ENCODE measurements around the gene CAND2. TPM values are rescaled to one million over a fixed set of nuclear protein-coding genes. Genes with fewer than 3 reads are reported as not detected.
A peak's percentile ranks its signal among the peaks of the same experiment; 100 is the strongest.
"Not testable (repeated sequence)": the region's sequence is repeated elsewhere in the genome, so short reads cannot be mapped to it uniquely, and the experiment has no call there.

The CAND2 gene
- total and polyA plus RNA-seq, 2 donors = 0.42 to 1.4 TPM

- no peak for DNase-seq (ENCODE audit: low read depth in 6 of 9, low spot score in 9 of 9)
- H3K9me3 ChIP-seq (ENCODE audit: control insufficient read depth in 2 of 2, insufficient read depth in 1 of 2, low read length in 1 of 2) = no peaks in the 10 kb centered on the region
- no peak overlapping the region for H3K27ac ChIP-seq (ENCODE audit: low read depth in 1 of 2, low read length in 1 of 2)
- peaks cover 43 to 57% of the 10 kb centered on the region in 2 donors for H3K36me3 ChIP-seq (ENCODE audit: control insufficient read depth in 2 of 2, insufficient read depth in 2 of 2, low read length in 1 of 2)
- 92% methylated on average over 11 of the region's 11 CpGs for WGBS
- no peaks in the 10 kb centered on the region for H3K27me3 ChIP-seq (ENCODE audit: control insufficient read depth in 2 of 2, insufficient read depth in 1 of 2, low read length in 1 of 2)
- peaks cover 4 to 25% of the 10 kb centered on the region in 2 donors for H3K4me1 ChIP-seq (ENCODE audit: control insufficient read depth in 2 of 2, insufficient read depth in 2 of 2, low read length in 2 of 2)
- no peak overlapping the region for H3K4me3 ChIP-seq (ENCODE audit: low read length in 2 of 2)
Observed at GRCh38 chr3:12839156-12839946, 42.9 kb downstream of the CAND2 start.

GRCh38 chr3:12840148-12840547, 43.7 kb downstream of the CAND2 start:
- Histone ChIP-seq H3K4me3 (ENCODE audit: low read length in 2 of 2) (peak overlapping the region in 1 of 2 donors; percentile 99), H3K36me3 (ENCODE audit: control insufficient read depth in 2 of 2, insufficient read depth in 2 of 2, low read length in 1 of 2) (peaks cover 35 to 49% of the 10 kb centered on the region in 2 donors), H3K4me1 (ENCODE audit: control insufficient read depth in 2 of 2, insufficient read depth in 2 of 2, low read length in 2 of 2) (peaks cover 4 to 25% of the 10 kb centered on the region in 2 donors)
- H3K9me3 ChIP-seq (ENCODE audit: control insufficient read depth in 2 of 2, insufficient read depth in 1 of 2, low read length in 1 of 2); H3K27me3 ChIP-seq (ENCODE audit: control insufficient read depth in 2 of 2, insufficient read depth in 1 of 2, low read length in 1 of 2); H3K27ac ChIP-seq (ENCODE audit: low read depth in 1 of 2, low read length in 1 of 2); DNase-seq (ENCODE audit: low read depth in 6 of 9, low spot score in 9 of 9): not testable (repeated sequence)
- WGBS = 86% methylated on average over 10 of the region's 10 CpGs

- Histone ChIP-seq H3K4me1 (ENCODE audit: control insufficient read depth in 2 of 2, insufficient read depth in 2 of 2, low read length in 2 of 2) (peaks cover 4 to 25% of the 10 kb centered on the region in 2 donors), H3K36me3 (ENCODE audit: control insufficient read depth in 2 of 2, insufficient read depth in 2 of 2, low read length in 1 of 2) (peaks cover 30 to 44% of the 10 kb centered on the region in 2 donors), H3K27ac (ENCODE audit: low read depth in 1 of 2, low read length in 1 of 2) (peak overlapping the region; percentile 89 to 91), H3K9me3 (ENCODE audit: control insufficient read depth in 2 of 2, insufficient read depth in 1 of 2, low read length in 1 of 2) (no peaks in the 10 kb centered on the region), H3K27me3 (ENCODE audit: control insufficient read depth in 2 of 2, insufficient read depth in 1 of 2, low read length in 1 of 2) (no peaks in the 10 kb centered on the region), H3K4me3 (ENCODE audit: low read length in 2 of 2) (peak overlapping the region; percentile 73 to 99)
- WGBS = 13% methylated on average over 18 of the region's 18 CpGs
- DNase-seq (ENCODE audit: low read depth in 6 of 9, low spot score in 9 of 9) = peak in 1 of 9 donors; percentile 15
Observed at GRCh38 chr3:12840591-12841148, 44.2 kb downstream of the CAND2 start.

GRCh38 chr3:12841149-12841969, 44.9 kb downstream of the CAND2 start, which contains the start of gene RPL32:
TSS of gene RPL32 (minus strand) at chr3:12841565. CDS start at chr3:12840237, 1,328 bp downstream.
- DNase-seq (ENCODE audit: low read depth in 6 of 9, low spot score in 9 of 9) = peak; percentile 87 to 99 (median 95)
- under 1% methylated on average over 43 of the region's 43 CpGs for whole genome bisulfite sequencing
- H3K4me1 ChIP-seq (ENCODE audit: control insufficient read depth in 2 of 2, insufficient read depth in 2 of 2, low read length in 2 of 2) = peaks cover 4 to 25% of the 10 kb centered on the region in 2 donors
- peaks cover 23 to 37% of the 10 kb centered on the region in 2 donors for H3K36me3 ChIP-seq (ENCODE audit: control insufficient read depth in 2 of 2, insufficient read depth in 2 of 2, low read length in 1 of 2)
- no peaks in the 10 kb centered on the region for H3K27me3 ChIP-seq (ENCODE audit: control insufficient read depth in 2 of 2, insufficient read depth in 1 of 2, low read length in 1 of 2)
- H3K27ac ChIP-seq (ENCODE audit: low read depth in 1 of 2, low read length in 1 of 2) = peak within 1 kb of the TSS; percentile 89 to 91
- H3K4me3 ChIP-seq (ENCODE audit: low read length in 2 of 2) = peak within 1 kb of the TSS; percentile 73 to 99
- no peaks in the 10 kb centered on the region for H3K9me3 ChIP-seq (ENCODE audit: control insufficient read depth in 2 of 2, insufficient read depth in 1 of 2, low read length in 1 of 2)

GRCh38 chr3:12841970-12842328, 45.5 kb downstream of the CAND2 start:
- Histone ChIP-seq H3K4me1 (ENCODE audit: control insufficient read depth in 2 of 2, insufficient read depth in 2 of 2, low read length in 2 of 2) (peaks cover 4 to 25% of the 10 kb centered on the region in 2 donors), H3K36me3 (ENCODE audit: control insufficient read depth in 2 of 2, insufficient read depth in 2 of 2, low read length in 1 of 2) (peaks cover 20 to 31% of the 10 kb centered on the region in 2 donors), H3K4me3 (ENCODE audit: low read length in 2 of 2) (no peak overlapping the region), H3K27ac (ENCODE audit: low read depth in 1 of 2, low read length in 1 of 2) (no peak overlapping the region), H3K9me3 (ENCODE audit: control insufficient read depth in 2 of 2, insufficient read depth in 1 of 2, low read length in 1 of 2) (no peaks in the 10 kb centered on the region), H3K27me3 (ENCODE audit: control insufficient read depth in 2 of 2, insufficient read depth in 1 of 2, low read length in 1 of 2) (no peaks in the 10 kb centered on the region)
- 64% methylated on average over 7 of the region's 7 CpGs for WGBS
- no peak for DNase-seq (ENCODE audit: low read depth in 6 of 9, low spot score in 9 of 9)

- no peaks in the 10 kb centered on the region for H3K27me3 ChIP-seq (ENCODE audit: control insufficient read depth in 2 of 2, insufficient read depth in 1 of 2, low read length in 1 of 2)
- no peak for DNase-seq (ENCODE audit: low read depth in 6 of 9, low spot score in 9 of 9)
- H3K27ac ChIP-seq (ENCODE audit: low read depth in 1 of 2, low read length in 1 of 2) = no peak overlapping the region
- peaks cover 20 to 26% of the 10 kb centered on the region in 2 donors for H3K36me3 ChIP-seq (ENCODE audit: control insufficient read depth in 2 of 2, insufficient read depth in 2 of 2, low read length in 1 of 2)
- H3K4me1 ChIP-seq (ENCODE audit: control insufficient read depth in 2 of 2, insufficient read depth in 2 of 2, low read length in 2 of 2) = peaks cover 4 to 25% of the 10 kb centered on the region in 2 donors
- over 99% methylated on average over 4 of the region's 4 CpGs for WGBS
- no peak overlapping the region for H3K4me3 ChIP-seq (ENCODE audit: low read length in 2 of 2)
- no peaks in the 10 kb centered on the region for H3K9me3 ChIP-seq (ENCODE audit: control insufficient read depth in 2 of 2, insufficient read depth in 1 of 2, low read length in 1 of 2)
Observed at GRCh38 chr3:12842469-12842868, 46.0 kb downstream of the CAND2 start.

GRCh38 chr3:12845811-12846210, 49.3 kb downstream of the CAND2 start:
- Histone ChIP-seq H3K27ac (ENCODE audit: low read depth in 1 of 2, low read length in 1 of 2) (no peak overlapping the region), H3K4me3 (ENCODE audit: low read length in 2 of 2) (no peak overlapping the region), H3K36me3 (ENCODE audit: control insufficient read depth in 2 of 2, insufficient read depth in 2 of 2, low read length in 1 of 2) (no peaks in the 10 kb centered on the region), H3K4me1 (ENCODE audit: control insufficient read depth in 2 of 2, insufficient read depth in 2 of 2, low read length in 2 of 2) (peaks cover 0 to under 1% of the 10 kb centered on the region in 2 donors), H3K27me3 (ENCODE audit: control insufficient read depth in 2 of 2, insufficient read depth in 1 of 2, low read length in 1 of 2) (no peaks in the 10 kb centered on the region), H3K9me3 (ENCODE audit: control insufficient read depth in 2 of 2, insufficient read depth in 1 of 2, low read length in 1 of 2) (no peaks in the 10 kb centered on the region)
- DNase-seq (ENCODE audit: low read depth in 6 of 9, low spot score in 9 of 9) = no peak
- WGBS = 89% methylated on average over 1 of the region's 1 CpG

- 91% methylated on average over 3 of the region's 3 CpGs for WGBS
- Histone ChIP-seq H3K4me1 (ENCODE audit: control insufficient read depth in 2 of 2, insufficient read depth in 2 of 2, low read length in 2 of 2) (no peaks in the 10 kb centered on the region), H3K36me3 (ENCODE audit: control insufficient read depth in 2 of 2, insufficient read depth in 2 of 2, low read length in 1 of 2) (no peaks in the 10 kb centered on the region), H3K9me3 (ENCODE audit: control insufficient read depth in 2 of 2, insufficient read depth in 1 of 2, low read length in 1 of 2) (no peaks in the 10 kb centered on the region), H3K27me3 (ENCODE audit: control insufficient read depth in 2 of 2, insufficient read depth in 1 of 2, low read length in 1 of 2) (peaks cover 0 to 6% of the 10 kb centered on the region in 2 donors), H3K4me3 (ENCODE audit: low read length in 2 of 2) (no peak overlapping the region), H3K27ac (ENCODE audit: low read depth in 1 of 2, low read length in 1 of 2) (no peak overlapping the region)
- DNase-seq (ENCODE audit: low read depth in 6 of 9, low spot score in 9 of 9) = no peak
Observed at GRCh38 chr3:12852201-12852600, 55.7 kb downstream of the CAND2 start.

- H3K9me3 ChIP-seq (ENCODE audit: control insufficient read depth in 2 of 2, insufficient read depth in 1 of 2, low read length in 1 of 2); H3K36me3 ChIP-seq (ENCODE audit: control insufficient read depth in 2 of 2, insufficient read depth in 2 of 2, low read length in 1 of 2); H3K4me1 ChIP-seq (ENCODE audit: control insufficient read depth in 2 of 2, insufficient read depth in 2 of 2, low read length in 2 of 2); H3K27ac ChIP-seq (ENCODE audit: low read depth in 1 of 2, low read length in 1 of 2); H3K4me3 ChIP-seq (ENCODE audit: low read length in 2 of 2); H3K27me3 ChIP-seq (ENCODE audit: control insufficient read depth in 2 of 2, insufficient read depth in 1 of 2, low read length in 1 of 2); DNase-seq (ENCODE audit: low read depth in 6 of 9, low spot score in 9 of 9): not testable (repeated sequence)
- WGBS = 87% methylated on average over 2 of the region's 2 CpGs
Observed at GRCh38 chr3:12853847-12854246, 57.4 kb downstream of the CAND2 start.

All from thymus (tissue), 11 donors.